ENCODE measurements around the gene BCAR3.
"Not testable (repeated sequence)": the region's sequence is repeated elsewhere in the genome, so short reads cannot be mapped to it uniquely, and the experiment has no call there.

GRCh38 chr1:93591291-93591675 is 90.4 kb downstream of the BCAR3 start:
- not testable (repeated sequence) for TF ChIP-seq CTCF (IDR thresholded peaks at IDR 0.05); POLR2AphosphoS5 (IDR thresholded peaks at IDR 0.05; ENCODE audit: low read depth, low read length)

All from Panc1 (cell line).